GM19463 (cell line): ENCODE results near the gene DHRS12.

Experiments
- ATAC-seq: cut with Tn5 transposase; IDR thresholded peaks from one replicate; pipeline ENCODE4 v1.9.1; 2021; ENCODE audit warnings: mild to moderate bottlenecking, moderate library complexity; ENCODE audit not compliant: unreplicated experiment

DHRS12 gene

DNA sequence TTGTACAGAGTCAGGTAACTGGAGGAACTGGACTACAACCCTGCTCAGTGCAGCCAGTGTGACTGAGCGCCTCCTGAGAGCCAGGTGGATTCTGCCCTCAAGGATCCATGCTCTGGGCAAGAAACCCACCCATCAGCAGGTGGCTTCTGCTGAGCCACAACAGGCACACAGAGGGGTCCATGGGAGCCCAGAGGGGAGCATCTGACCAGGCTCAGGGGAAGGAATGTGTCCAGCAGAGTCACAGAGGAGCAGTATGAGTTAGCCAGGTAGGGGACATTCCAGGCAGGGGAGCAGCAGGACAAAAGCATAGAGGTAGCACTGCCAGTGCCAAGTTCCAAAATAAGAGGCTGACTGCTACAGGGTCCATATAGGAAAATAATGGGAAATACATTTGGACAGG lies 19.9 kb downstream of the DHRS12 start:
- no peak for ATAC-seq

DNA sequence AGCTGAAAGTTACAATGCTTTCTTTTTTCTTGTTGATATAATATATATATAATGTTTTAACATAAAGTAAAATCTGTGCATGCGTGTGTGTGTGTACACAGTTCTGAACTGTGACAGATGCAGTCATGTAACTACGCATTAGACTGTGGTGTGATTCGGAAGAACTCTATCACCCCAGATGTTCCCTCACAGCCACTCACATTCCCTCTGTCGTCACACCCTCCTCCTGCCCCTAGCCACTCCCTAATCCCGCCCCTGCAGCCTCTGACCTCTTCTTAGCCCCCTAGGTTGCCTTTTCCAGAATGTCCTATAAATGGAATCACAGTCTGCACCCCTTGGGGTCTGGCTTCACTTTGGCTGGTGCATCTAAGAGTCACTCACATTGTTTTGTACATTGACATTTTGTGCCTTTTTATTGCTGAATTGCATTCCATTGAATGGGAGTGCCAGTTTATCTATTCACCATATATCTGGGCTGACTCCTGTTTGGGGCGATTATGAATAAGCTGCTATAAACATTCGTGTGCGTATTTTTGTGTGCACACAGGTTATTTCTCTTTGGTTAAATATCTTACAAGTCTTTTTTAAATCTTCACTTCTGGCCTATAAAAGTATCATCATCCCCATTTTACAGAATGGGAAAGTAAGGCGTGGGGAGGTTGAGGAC lies 20.4 kb downstream of the DHRS12 start:
- no peak for ATAC-seq

DNA sequence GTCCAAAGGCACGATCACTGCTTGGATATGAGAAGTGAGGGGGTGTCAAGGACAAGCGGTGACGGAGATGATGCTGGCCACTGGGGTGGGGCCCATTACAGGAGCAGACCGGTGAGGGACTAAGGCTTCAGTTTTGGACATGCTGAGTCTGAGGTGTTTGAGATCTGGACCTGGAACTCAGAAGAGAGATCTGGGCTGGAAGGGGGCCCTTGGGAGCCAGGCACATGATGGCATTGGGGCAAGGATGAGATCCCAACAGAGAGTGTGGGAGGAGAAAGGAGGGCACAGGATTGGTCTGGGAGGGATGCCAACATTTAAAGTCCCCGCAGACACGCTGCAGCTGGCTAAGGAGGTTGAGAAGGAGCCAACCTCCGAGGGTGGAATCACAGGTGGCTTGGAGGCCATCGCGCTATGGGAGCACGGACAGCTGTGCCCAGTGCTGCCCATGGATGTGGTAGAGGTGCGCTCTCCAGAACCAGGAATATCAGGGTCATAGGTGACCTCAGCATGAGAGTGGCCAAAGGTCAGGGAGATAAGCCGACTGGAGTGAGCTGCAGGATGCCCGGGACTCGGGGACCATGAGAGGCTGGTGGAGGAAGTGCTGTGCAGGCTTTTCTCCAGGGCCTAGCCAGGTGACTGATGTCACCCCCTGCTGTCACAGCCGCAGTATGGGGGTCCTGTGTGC lies 21.8 kb downstream of the DHRS12 start:
- no peak for ATAC-seq

DNA sequence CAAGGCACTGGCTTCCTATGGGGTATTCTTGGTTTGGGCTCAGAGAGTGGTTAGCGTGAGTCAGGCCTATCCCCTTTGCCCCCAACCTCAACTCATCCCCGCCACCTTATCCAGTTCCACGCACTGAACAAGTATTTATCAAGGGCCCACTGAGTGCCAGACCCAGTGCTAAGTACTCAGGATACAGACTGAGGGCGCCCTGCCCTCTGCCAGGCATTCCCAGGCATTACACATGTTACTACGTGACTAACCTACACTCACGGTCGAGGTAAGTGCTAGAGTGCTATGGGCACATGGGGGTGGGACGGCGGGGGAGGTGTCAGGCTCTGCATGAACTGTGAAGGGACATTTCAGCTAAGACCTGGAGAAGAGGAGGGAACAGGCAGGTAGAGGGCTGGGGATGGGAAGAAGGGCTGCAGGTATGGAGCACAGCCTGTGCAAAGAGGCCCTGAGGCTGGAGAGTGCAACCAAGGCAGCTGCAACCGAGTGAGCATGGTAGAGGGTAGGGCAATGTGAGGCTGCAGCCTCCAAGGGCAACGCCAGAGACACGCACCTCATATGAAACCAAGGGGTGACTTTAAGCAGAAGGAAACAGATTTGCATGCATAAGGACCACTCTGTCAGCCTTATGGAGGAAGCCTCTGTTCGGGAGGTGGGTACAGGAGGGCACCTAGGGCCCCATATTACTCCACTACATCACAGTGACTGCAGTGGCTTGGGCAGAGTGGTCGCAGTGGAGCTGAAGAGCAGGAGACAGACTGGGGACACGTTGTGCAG lies 22.5 kb downstream of the DHRS12 start:
- peak; percentile 89 for ATAC-seq

DNA sequence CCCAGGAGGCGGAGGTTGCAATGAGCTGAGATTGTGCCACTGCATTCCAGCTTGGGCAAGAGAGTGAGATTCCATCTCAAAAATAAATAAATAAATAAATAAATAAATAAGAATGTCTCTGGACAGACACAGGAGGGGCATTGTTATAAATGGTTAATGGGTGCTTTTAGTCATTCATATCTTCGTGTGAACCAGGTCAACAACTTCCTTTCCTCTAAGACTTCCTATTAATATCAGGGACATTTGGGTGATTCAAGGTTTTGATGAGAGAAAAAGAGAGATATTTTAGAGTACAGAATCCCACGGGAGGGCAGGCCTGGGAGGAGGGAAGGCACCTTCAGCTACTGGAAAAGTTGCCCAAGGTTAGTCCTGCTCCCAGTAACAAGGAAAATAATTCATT lies 23.9 kb downstream of the DHRS12 start:
- ATAC-seq, result no peak

DNA sequence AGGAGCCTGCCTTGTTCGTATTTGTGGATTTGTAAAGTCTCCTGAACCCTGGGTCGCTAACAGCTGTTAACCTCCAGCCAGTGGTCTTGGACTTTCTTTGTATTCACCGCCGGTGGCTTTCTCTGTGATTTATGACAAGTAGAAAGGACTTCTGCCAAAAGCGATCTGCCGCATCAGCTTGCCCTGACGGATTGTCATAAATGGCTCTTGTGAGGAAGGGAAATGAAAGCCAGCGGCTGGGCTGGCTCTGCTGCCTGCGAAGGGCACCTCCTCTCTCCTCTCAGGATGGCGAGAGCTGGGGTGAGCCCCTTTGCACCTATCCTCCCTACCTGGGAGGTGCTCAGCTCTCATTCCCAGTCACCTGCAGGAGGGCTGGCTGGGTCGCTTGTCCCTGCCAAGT lies 25.6 kb downstream of the DHRS12 start:
- ATAC-seq, result no peak

DNA sequence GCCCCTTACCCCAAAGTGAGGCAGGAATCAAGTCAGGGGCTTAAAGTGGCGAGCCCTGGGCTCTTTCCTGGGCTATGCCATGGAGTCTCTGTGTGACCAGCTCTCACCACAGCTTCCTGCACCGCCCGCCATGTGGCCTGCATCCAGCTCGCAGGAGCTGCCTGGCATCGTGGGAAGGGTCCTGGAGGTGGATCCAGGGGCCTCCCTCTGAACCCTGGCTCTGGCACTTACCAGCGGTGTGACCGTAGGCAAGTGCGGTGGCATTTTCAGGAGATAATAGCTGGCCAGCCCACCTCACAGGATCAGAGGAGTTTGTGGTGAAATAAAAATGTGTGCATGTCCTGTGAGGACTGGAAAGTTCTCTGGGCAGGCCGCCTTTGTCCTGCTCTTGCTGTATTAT lies 26.0 kb downstream of the DHRS12 start:
- no peak for ATAC-seq

DNA sequence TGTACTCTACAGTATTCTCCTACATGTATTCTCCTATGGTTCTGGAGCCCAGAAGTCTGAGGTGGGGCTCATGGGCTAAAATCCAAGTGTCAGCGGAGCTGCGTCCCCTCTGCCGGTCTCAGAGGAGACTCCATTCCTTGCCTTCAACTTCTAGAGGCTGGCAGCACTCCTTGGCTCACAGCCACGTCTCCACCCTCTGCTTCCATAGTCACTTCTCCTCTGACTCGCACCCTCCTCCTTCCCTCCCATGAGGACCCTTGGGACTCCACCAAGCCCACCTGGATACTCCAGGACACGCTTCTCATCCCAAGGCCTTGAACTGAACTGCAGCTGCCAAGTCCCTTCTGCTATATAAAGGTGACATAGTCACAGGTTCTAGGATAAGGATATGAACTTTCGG lies 27.8 kb downstream of the DHRS12 start:
- no peak for ATAC-seq

DNA sequence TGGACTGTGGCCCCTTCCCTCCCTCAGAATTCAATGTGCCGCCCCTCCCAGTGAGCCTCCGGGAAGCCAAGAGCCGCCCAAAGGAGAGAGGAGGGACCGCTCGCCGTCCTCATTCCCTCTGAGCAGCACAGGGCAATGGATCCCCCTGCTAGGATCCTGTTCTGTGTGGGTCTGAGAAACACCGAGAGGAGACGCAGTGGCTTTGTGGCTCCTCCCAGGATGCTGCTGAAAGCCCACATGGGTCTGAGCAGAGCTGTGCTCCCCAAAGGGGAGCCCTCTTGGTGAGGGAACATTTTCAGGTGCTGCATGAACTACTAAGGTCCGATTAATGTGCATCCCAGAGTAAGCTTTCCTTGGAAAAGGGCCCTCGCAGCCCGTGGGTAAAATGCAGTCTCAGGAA lies 30.4 kb downstream of the DHRS12 start:
- no peak for ATAC-seq

DNA sequence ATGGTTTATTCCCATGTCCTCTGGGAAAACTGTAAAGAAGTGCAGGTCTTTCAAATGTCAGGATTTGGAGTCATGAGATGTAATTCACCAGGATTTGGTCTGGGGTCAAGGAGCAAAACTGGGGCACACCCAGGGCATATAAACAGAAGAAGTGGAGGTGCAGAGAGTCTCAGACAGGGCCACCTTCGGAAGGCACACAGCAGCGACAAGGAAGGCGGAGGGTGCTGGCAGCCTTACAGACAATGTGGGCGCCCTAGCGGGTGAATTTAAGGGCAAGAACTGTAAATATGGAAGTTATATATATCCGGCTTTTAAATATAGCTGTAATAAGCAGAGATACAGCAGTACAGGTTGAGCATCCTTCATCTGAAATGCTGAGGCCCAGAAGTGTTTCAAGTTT lies 31.2 kb downstream of the DHRS12 start:
- ATAC-seq, result no peak

DNA sequence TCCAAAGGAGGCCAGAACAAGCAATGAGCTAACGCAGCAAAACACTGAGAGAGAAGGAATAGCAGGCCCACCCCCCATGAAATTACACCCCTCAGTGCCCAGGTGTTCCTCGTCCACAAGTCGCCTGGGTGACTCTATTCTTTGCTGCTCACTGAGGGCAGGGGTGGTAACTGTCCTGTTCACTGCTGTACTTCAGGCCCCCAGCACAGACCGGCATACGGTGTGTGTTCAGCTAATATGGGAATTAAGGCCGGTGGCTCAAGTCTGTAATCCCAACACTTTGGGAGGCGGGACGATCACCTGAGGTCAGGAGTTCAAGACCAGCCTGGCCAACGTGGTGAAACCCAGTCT lies 31.9 kb downstream of the DHRS12 start:
- no peak for ATAC-seq

DNA sequence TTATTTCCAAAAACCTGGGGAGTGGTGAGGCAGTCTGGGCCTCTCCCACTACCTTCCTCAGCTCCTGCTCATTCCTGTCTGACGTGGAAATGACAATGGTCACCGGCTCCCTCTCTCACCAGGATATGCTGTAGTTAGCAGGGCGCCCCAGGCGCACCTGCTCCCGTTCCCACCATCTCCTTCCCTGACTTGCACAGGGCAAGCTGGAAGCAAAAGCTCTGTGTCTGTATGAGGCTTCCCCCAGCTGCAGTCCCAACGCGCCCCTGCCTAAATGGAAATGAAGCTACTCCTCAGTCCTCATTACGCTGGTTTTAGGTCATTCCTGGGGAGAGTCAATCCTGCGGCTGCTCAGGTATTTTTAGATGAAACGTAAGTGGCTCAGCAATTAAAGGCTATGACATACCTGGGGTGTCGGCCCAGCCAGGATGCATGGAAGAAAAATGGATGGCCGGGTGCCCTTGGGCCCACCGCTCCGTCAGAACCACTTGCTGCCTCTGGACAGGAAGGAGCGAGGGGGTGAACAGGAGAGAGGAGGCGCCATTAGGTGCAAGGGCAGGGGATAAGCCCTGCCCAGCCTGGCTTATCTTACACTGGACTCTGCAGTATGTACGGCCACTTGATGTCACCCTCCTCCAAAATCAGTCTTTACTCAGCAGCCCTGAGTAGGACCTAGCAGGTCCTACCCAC lies 32.4 kb downstream of the DHRS12 start:
- no peak for ATAC-seq

DNA sequence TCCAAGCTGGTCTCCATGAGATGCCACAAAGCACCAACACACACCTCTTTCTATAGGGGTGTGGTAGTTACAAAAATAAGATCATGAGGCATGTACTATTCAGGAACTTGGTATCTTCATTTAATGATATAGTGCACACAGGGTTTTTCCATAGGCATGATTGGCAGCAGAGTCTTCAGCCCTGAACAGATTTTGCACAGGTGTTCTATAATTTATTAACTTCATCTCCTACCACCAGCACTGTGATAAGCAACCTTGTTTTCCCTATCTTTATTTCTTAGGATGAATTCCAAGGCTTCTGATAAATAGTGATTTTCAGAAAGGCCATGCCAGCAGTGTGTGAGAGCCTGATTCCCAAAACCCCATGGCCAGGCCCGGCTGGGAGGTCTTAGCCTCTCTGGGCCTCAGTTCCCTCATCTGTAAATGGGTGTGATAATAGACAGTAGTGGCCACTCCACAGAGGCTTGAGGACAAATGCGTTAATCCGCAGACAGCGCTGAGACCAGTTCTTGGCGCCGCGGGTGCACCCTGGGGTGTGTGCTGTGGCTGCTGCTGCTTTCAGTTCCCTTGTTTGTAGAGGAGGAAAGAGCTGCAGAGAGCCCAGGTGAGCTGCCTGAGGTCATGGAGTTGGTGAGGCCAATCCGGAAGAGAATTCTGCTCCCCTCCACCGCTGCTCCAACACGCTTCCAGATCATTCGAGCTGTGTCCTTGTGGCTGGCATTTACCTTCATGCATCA lies 33.1 kb downstream of the DHRS12 start:
- ATAC-seq, result no peak

DNA sequence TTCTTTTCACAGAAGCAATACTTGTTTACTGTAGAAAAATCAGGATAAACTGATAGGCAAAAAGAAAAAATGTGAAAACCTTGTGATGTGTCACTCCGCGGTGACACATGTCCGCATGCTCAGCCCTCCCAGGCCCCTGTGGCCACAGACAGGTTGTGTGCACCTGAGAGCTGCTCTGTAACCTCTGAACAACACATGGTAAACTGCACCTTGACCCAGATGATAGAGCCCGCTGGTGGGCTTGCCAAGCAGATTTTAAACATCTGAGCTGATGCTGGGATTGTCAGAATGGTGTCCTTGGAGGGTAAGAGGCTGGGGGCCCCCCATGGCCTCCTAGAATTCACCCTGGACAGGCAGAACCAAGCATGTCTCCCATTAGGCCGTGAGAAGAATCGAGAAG lies 33.8 kb downstream of the DHRS12 start:
- ATAC-seq, result no peak

DNA sequence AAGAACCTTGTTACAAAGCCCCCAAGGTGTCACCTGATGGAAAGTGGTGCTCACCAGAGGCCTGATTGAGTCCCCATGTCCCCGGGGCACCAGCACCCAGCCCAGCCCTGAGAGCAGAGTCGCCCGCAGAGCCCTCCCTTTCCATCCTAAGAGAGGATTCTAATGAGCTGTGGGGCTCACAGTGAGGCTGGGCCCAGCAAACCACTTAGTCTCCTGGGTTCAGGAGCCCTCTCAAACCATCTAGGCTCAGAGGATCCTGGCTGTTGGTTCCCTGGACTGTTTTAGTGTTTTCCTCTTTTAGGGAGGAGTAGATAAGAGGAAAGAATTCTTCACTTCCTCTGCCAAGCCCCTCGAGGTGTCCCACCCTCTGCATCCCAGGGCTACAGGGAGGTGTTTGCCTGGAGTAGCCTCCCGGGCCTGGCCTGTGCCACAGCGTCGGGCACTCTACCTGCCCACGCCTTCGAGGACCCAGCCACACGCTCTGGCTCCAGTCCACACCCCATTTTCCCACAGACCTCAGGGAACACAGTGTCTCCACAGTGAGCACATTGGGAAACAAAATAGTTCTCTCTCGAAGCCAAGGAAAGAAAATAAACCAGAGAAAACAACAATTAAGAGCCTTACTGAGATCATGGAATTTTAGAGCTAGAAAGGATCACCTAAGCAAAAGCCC lies 34.4 kb downstream of the DHRS12 start:
- ATAC-seq, result no peak

DNA sequence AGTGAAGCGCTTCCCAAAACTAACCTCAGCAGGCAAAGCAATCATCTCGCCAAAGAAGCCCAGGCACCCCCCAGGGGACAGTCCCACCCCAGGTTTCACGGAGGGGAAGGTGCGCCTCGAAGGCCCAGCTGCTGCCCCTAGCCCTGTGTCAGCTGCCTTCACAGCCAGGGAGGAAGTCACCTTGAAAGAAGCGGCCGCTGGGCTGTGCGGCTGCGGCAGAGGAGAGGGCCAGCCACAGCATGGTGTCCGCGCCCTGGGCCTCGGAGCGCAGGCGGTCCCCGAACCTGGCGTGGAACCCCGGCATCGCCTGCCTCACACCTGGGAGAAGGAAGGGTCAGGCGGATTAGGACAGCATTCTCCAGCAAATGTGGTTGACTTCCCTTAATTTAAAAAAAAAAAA lies 35.0 kb downstream of the DHRS12 start:
- no peak for ATAC-seq

DNA sequence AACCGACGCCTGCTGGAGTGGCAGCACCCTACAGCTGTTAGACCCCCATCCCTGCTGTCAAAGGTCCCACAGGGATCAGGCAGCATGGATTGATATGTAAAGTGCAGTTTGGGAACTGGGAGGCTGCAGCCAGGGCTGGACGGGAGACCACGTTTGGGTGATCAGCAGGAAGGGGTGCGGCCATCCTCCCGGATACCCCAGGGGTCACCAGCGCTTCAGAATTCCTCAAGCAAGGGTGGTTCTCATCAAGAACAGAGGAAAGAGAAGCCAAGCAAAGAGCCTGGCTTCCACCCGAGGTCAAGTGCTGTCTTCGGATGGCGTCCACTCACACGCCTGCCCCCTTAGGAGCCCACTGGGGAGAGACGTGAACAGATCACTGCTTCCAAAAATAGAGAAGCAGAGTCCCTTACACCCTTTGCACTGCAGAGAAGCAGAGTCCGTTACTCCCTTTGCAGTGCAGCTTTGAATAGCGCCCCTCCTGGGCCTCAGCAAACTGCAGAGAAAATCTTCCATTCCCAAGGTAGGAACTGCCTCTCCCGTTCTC lies 35.5 kb downstream of the DHRS12 start:
- ATAC-seq, result no peak

DNA sequence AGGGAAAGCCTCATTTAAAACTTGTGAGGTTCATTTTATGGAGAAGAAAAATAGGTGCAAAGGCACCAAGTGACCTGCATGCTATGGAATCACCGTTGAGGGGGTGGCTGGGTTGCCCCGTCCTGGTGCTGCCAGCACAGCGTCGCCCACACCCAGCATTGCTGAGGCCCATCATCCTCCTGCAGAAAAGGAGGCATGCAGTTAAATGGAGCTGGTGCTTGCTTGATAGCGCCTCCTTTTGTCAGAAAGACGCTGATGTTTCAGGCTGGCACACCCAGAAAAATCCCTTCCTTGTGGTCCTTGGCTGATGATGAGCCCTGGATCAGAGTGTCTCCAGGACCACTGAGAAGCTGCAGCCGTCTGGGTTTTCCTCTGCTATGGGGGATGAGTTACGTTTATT lies 36.9 kb downstream of the DHRS12 start:
- no peak for ATAC-seq

DNA sequence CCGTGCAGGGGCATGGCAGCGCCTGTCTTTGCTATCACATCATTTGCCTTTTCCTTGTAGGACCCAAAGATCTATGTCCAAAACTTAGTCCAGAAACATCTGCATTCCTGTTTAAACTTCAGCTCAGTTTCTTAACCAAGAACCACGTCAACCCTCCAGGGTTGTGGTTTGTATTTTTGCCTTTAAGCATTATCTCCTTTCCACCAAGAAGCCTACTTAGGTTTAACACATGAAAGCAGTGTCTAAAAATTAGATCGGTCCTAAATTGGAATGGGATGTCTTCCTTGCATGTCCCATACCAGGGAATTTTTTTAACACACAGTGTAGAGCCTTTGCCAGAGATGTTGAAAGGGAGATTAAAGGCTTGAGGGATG lies 38.8 kb downstream of the DHRS12 start:
- no peak for ATAC-seq
